H9 (cell line): Measurements from ENCODE around the gene NT5C3B. TPM values are rescaled to one million over a fixed set of nuclear protein-coding genes. Genes with fewer than 3 reads are reported as not detected.
A peak's percentile ranks its signal among the peaks of the same experiment; 100 is the strongest.

ENCODE experiments used
- DNase-seq: peaks from one replicate; pipeline ENCODE4 v3.0.0-alpha.2; 2017
- H2AFZ ChIP-seq: one replicate; pipeline ENCODE4 v1.6.1; 2013; ENCODE audit warnings: mild to moderate bottlenecking, low read length, control low read depth, moderate library complexity
- H2AK5ac ChIP-seq: 2 replicates; pipeline ENCODE4 v1.6.1; 2013; ENCODE audit warnings: low read length, control low read depth, mixed read lengths; ENCODE audit not compliant: insufficient read length
- H2BK120ac ChIP-seq: one replicate; pipeline ENCODE4 v1.6.1; 2013; ENCODE audit warnings: low read depth, mild to moderate bottlenecking, low read length, control low read depth, inconsistent platforms; ENCODE audit not compliant: poor library complexity, severe bottlenecking
- H2BK12ac ChIP-seq: 2 replicates; pipeline ENCODE4 v1.6.1; 2013; ENCODE audit warnings: low read length, control low read depth, mixed read lengths, low read depth; ENCODE audit not compliant: insufficient read length
- H2BK15ac ChIP-seq: 2 replicates; pipeline ENCODE4 v1.6.1; 2013; ENCODE audit warnings: low read depth, low read length, control low read depth
- H2BK20ac ChIP-seq: one replicate; pipeline ENCODE4 v1.6.1; 2013; ENCODE audit warnings: low read depth, mild to moderate bottlenecking, low read length, control low read depth, inconsistent platforms; ENCODE audit not compliant: poor library complexity, severe bottlenecking
- H2BK5ac ChIP-seq: 2 replicates; pipeline ENCODE4 v1.6.1; 2013; ENCODE audit warnings: low read length, control low read depth, mixed read lengths; ENCODE audit not compliant: insufficient read length
- H3K14ac ChIP-seq: 2 replicates; pipeline ENCODE4 v1.6.1; 2013; ENCODE audit warnings: low read length, control low read depth; ENCODE audit not compliant: insufficient read depth
- H3K18ac ChIP-seq: 2 replicates; pipeline ENCODE4 v1.6.1; 2013; ENCODE audit warnings: low read depth, mild to moderate bottlenecking, mixed read lengths, low read length, control low read depth; ENCODE audit not compliant: insufficient read length
- H3K23ac ChIP-seq: 2 replicates; pipeline ENCODE4 v1.6.1; 2013; ENCODE audit warnings: low read length, control low read depth, mixed read lengths, low read depth; ENCODE audit not compliant: insufficient read length
- H3K23me2 ChIP-seq: 2 replicates; pipeline ENCODE4 v1.6.1; 2013; ENCODE audit warnings: low read depth, mild to moderate bottlenecking, mixed read lengths, low read length, control low read depth; ENCODE audit not compliant: insufficient read length, poor library complexity, severe bottlenecking
- H3K27ac ChIP-seq: 2 replicates; pipeline ENCODE4 v1.5.1; 2013; ENCODE audit warnings: low read length, control low read depth, mixed read lengths, low read depth; ENCODE audit not compliant: insufficient read length
- H3K27me3 ChIP-seq: 2 replicates; pipeline ENCODE4 v1.6.1; 2013; ENCODE audit warnings: low read length, control low read depth, inconsistent platforms; ENCODE audit not compliant: insufficient read depth
- H3K4ac ChIP-seq: 2 replicates; pipeline ENCODE4 v1.6.1; 2013; ENCODE audit warnings: low read depth, mild to moderate bottlenecking, control low read depth, inconsistent platforms, low read length, moderate library complexity
- H3K4me1 ChIP-seq: 2 replicates; pipeline ENCODE4 v1.6.1; 2013; ENCODE audit warnings: low read length, control low read depth, inconsistent platforms; ENCODE audit not compliant: insufficient read depth
- H3K4me2 ChIP-seq: 2 replicates; pipeline ENCODE4 v1.6.1; 2013; ENCODE audit warnings: low read length, control low read depth, mixed read lengths; ENCODE audit not compliant: insufficient read length, insufficient read depth
- H3K56ac ChIP-seq: 2 replicates; pipeline ENCODE4 v1.6.1; 2013; ENCODE audit warnings: low read depth, mild to moderate bottlenecking, mixed read lengths, low read length, control low read depth; ENCODE audit not compliant: insufficient read length
- H3K79me1 ChIP-seq: 2 replicates; pipeline ENCODE4 v1.6.1; 2013; ENCODE audit warnings: low read depth, mild to moderate bottlenecking, moderate library complexity, low read length, control low read depth, inconsistent platforms; ENCODE audit not compliant: insufficient read depth, poor library complexity, severe bottlenecking
- H3K79me2 ChIP-seq: 2 replicates; pipeline ENCODE4 v1.6.1; 2013; ENCODE audit warnings: low read length, control low read depth, inconsistent platforms; ENCODE audit not compliant: insufficient read depth
- H3K9ac ChIP-seq: 2 replicates; pipeline ENCODE4 v1.6.1; 2013; ENCODE audit warnings: low read length, control low read depth, mixed read lengths; ENCODE audit not compliant: insufficient read length; ENCODE audit errors: extremely low read depth
- H3K9me3 ChIP-seq: one replicate; pipeline ENCODE4 v1.6.1; 2013; ENCODE audit warnings: low read depth, low read length, inconsistent platforms; ENCODE audit not compliant: control insufficient read depth
- H3T11ph ChIP-seq: one replicate; pipeline ENCODE4 v1.6.1; 2013; ENCODE audit warnings: mild to moderate bottlenecking, low read length, control low read depth, inconsistent platforms
- H4K20me1 ChIP-seq: one replicate; pipeline ENCODE4 v1.6.1; 2013; ENCODE audit not compliant: control insufficient read depth, insufficient read length, insufficient read depth
- H4K5ac ChIP-seq: 2 replicates; pipeline ENCODE4 v1.6.1; 2013; ENCODE audit warnings: low read depth, mild to moderate bottlenecking, mixed read lengths, low read length, control low read depth; ENCODE audit not compliant: insufficient read length
- H4K8ac ChIP-seq: replicated peaks from 2 replicates; pipeline ENCODE4 v1.6.1; 2013; ENCODE audit warnings: low read length, control low read depth, mixed read lengths, low read depth; ENCODE audit not compliant: insufficient read length
- H4K91ac ChIP-seq: 2 replicates; pipeline ENCODE4 v1.6.1; 2013; ENCODE audit warnings: low read depth, mild to moderate bottlenecking, moderate library complexity, mixed read lengths, low read length, control low read depth; ENCODE audit not compliant: insufficient read length
- H3K27ac Mint-ChIP-seq, 3 experiments: 2 replicates in 2 of 3; 3 replicates in 1 of 3; pipeline ENCODE4 v1.8.0; 2020 to 2021; ENCODE audit warnings: mixed read lengths in 3 of 3, mild to moderate bottlenecking in 1 of 3, moderate library complexity in 1 of 3
- H3K27me3 Mint-ChIP-seq: 2 replicates; pipeline ENCODE4 v1.8.0; 2021; ENCODE audit warnings: low read depth, mild to moderate bottlenecking, moderate library complexity, mixed read lengths
- H3K36me3 Mint-ChIP-seq, 3 experiments: 2 replicates in 2 of 3; 3 replicates in 1 of 3; pipeline ENCODE4 v1.8.0; 2020 to 2021; ENCODE audit warnings: low read depth in 3 of 3, mixed read lengths in 3 of 3; ENCODE audit not compliant: insufficient read depth in 1 of 3
- H3K4me1 Mint-ChIP-seq, 2 experiments: 2 replicates each; pipeline ENCODE4 v1.8.0; 2020; ENCODE audit warnings: mixed read lengths in 2 of 2
- H3K4me3 Mint-ChIP-seq, 2 experiments: 2 replicates in 1 of 2; 3 replicates in 1 of 2; pipeline ENCODE4 v1.8.0; 2020 to 2021; ENCODE audit warnings: mild to moderate bottlenecking in 2 of 2, mixed read lengths in 2 of 2, moderate library complexity in 1 of 2
- H3K9me3 Mint-ChIP-seq, 2 experiments: 2 replicates in 1 of 2; 3 replicates in 1 of 2; pipeline ENCODE4 v1.8.0; 2020; ENCODE audit warnings: mild to moderate bottlenecking in 2 of 2, mixed read lengths in 2 of 2, moderate library complexity in 1 of 2
- WGBS: extraction: QIAGEN DNeasy Blood & Tissue Kit; methylation state at CpG from one replicate; pipeline ENCODE4 v1.1.7; 2013; ENCODE audit warnings: missing lambda C conversion rate, low lambda C conversion rate, mixed read lengths; ENCODE audit not compliant: insufficient read length; ENCODE audit errors: extremely low coverage; 5-methylcytosine and 5-hydroxymethylcytosine counted together
- total RNA-seq: library from RNA; stranded (reverse); gene quantifications from 2 replicates; pipeline ENCODE4 v1.2.1, GENCODE V29; 2021
- TF ChIP-seq, protein P1 (sequence below): fragments of 200-600 bp; sonication (generic); conservative IDR thresholded peaks from 3 replicates; pipeline ENCODE4 v1.8.0; 2021; ENCODE audit warnings: antibody characterized with exemption, mild to moderate bottlenecking

Gene NT5C3B
- total RNA-seq, 1 experiment from 2014 or later = 76.1 TPM

DNA sequence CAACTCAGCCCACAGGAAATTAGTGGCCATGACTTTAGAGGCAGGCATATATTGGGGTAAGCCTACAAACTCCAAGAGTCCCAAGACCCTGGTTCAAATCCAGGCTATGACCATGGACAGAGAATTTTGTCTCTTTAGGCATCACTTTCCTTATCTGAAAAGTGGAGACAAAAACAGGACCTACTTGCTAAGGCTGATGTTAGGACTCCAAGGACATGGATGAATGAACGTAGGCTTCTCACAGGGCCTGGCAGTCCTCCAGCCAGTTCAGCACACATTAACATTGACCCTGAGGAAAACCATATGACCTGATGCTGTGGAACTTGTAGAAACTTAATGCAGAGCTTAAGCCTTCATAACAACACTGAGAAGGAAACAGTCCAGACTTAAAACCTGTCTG, 21.8 kb downstream of the NT5C3B start:
- H3K79me2 ChIP-seq = peaks cover 14% of the 10 kb centered on the region; the same call in 1 of the 2 replicates

More for the DNA sequence above, 21.8 kb downstream of the NT5C3B start:
- Histone ChIP-seq H3K27ac (no peak overlapping the region), H3K56ac (no peak overlapping the region), H3K4me1 (peaks cover 4% of the 10 kb centered on the region; the same call in 1 of the 2 replicates), H2BK15ac (no peak overlapping the region), H3K18ac (no peak overlapping the region), H3K27me3 (no peaks in the 10 kb centered on the region), H3K9ac (no peak overlapping the region), H2BK12ac (no peak overlapping the region), H3K4ac (no peak overlapping the region), H4K91ac (no peak overlapping the region), H3K23ac (no peak overlapping the region), H4K8ac (no peak overlapping the region), H3K23me2 (peaks cover 16% of the 10 kb centered on the region), H3K14ac (no peak overlapping the region), H3K79me1 (peaks cover 2% of the 10 kb centered on the region), H3K4me2 (peak overlapping the region; percentile 76), H2AFZ (no peak overlapping the region), H3K9me3 (no peaks in the 10 kb centered on the region), H3T11ph (no peak overlapping the region), H4K5ac (no peak overlapping the region), H2BK20ac (no peak overlapping the region), H2BK5ac (no peak overlapping the region), H4K20me1 (no peaks in the 10 kb centered on the region), H2AK5ac (no peak overlapping the region), H2BK120ac (no peak overlapping the region)
- Mint-ChIP-seq H3K36me3 (peaks cover 29 to 34% (median 33%) of the 10 kb centered on the region in 3 experiments), H3K4me3 (peak overlapping the region; percentile 91 to 99), H3K27me3 (peaks cover 11% of the 10 kb centered on the region), H3K4me1 (peaks cover 24 to 46% of the 10 kb centered on the region in 2 experiments), H3K9me3 (peaks cover 0 to 10% of the 10 kb centered on the region in 2 experiments; a peak in 3 of 5 replicates), H3K27ac (peak overlapping the region in 2 of 3 experiments; percentile 49 to 59; a peak in 1 of 7 replicates)
- WGBS = no CpG with 5 or more reads among the region's 1 CpG
- no peak for DNase-seq
- TF ChIP-seq, protein P1, sequence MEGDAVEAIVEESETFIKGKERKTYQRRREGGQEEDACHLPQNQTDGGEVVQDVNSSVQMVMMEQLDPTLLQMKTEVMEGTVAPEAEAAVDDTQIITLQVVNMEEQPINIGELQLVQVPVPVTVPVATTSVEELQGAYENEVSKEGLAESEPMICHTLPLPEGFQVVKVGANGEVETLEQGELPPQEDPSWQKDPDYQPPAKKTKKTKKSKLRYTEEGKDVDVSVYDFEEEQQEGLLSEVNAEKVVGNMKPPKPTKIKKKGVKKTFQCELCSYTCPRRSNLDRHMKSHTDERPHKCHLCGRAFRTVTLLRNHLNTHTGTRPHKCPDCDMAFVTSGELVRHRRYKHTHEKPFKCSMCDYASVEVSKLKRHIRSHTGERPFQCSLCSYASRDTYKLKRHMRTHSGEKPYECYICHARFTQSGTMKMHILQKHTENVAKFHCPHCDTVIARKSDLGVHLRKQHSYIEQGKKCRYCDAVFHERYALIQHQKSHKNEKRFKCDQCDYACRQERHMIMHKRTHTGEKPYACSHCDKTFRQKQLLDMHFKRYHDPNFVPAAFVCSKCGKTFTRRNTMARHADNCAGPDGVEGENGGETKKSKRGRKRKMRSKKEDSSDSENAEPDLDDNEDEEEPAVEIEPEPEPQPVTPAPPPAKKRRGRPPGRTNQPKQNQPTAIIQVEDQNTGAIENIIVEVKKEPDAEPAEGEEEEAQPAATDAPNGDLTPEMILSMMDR = no peak
